ENCODE measurements around the gene HDAC2. TPM values are rescaled to one million over a fixed set of nuclear protein-coding genes. Genes with fewer than 3 reads are reported as not detected.
"Not testable (repeated sequence)": the region's sequence is repeated elsewhere in the genome, so short reads cannot be mapped to it uniquely, and the experiment has no call there.

Gene HDAC2
- 37.3 and 40.5 TPM in 2 replicates for total RNA-seq (2014; rRNA removed; shearing (Covaris generic))
- 121 and 141 TPM in 2 replicates for total RNA-seq (2022)
- Bru-seq, nascent RNA, result percentile 89 among the genes with signal in this experiment
- BruChase-seq, experiment 1, labeled RNA remaining after a 6-hour chase, result percentile 91 among the genes with signal in this experiment
- percentile 87 among the genes with signal in this experiment for BruChase-seq, experiment 2, labeled RNA remaining after a 2-hour chase
- long read RNA-seq, full-length matches to known transcripts, result 189 of 212 reads
- long read RNA-seq, partial matches to known transcripts, result 12 of 212 reads
- long read RNA-seq, other reads (novel, unspliced or antisense), result 11 of 212 reads

DNA sequence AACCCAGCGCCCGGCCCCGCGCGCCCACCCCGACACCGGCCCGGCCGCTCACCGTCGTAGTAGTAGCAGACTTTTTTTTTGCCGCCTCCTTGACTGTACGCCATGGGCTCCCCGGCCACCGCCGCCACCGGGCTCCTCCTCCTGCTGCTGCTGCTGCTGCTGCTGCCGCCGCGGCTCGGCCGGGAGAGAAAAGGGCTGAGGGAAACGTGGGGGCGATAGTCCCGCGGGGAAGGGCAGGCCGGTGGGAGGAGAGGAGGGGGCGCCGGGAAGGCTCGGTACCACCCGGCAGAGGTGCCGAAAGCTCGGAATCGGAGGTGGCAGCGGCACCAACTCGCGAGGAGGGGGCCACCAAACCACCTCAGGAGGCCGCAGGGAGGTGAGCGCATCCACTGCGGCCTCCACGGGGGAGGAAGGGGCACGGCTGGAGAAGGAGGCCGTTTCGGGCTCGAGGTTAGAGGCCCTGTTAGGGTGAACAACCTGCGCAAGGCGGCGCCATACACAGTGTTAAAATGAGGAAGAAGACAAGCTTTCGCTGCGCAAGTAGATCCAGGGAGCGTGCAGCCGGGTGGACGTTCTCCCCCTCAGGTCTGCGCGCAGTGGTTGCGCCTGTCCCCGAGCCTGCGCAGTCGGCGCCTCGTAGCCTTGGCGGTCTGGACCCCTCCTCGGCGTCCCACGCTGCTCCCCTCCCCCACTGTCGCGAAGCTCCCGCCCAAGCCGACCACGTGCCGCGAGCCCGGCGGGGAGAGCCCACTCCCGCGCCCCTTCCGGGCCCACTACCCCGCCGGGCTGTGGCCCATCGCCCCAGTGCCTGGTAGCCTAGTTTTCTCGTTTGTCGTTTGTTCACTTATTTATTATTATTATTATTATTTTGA is at the start of gene HDAC2:
HDAC2 (minus strand) TSS at position 344 of the 872 bp plus-strand sequence; CDS start at position 104, 240 bp downstream.
- peak; percentile 95 for DNase-seq (ENCODE audit: low spot score)
- peak within 1 kb of the TSS; percentile 94 for H3K4me2 ChIP-seq (ENCODE audit: low read length)
- CTCF ChIA-PET (ENCODE audit: unreplicated experiment), result interaction anchor here (1.3 kb wide), 1 partner anchor 137 kb away, joined by 3 read pairs; no protein-coding TSS in a partner anchor
- peak within 1 kb of the TSS; percentile 82 for H3K4me3 ChIP-seq (ENCODE audit: low read depth, low read length, poor library complexity, severe bottlenecking)
- peak within 1 kb of the TSS; percentile 34 for H2AFZ ChIP-seq (ENCODE audit: low read length)
- no TSS peak for BruUV-seq (replicated peaks)
- H3K36me3 ChIP-seq (ENCODE audit: insufficient read depth, low read length), result no peaks in the 10 kb centered on the region; the same call in 1 of the 2 replicates
- TF ChIP-seq, protein P1, sequence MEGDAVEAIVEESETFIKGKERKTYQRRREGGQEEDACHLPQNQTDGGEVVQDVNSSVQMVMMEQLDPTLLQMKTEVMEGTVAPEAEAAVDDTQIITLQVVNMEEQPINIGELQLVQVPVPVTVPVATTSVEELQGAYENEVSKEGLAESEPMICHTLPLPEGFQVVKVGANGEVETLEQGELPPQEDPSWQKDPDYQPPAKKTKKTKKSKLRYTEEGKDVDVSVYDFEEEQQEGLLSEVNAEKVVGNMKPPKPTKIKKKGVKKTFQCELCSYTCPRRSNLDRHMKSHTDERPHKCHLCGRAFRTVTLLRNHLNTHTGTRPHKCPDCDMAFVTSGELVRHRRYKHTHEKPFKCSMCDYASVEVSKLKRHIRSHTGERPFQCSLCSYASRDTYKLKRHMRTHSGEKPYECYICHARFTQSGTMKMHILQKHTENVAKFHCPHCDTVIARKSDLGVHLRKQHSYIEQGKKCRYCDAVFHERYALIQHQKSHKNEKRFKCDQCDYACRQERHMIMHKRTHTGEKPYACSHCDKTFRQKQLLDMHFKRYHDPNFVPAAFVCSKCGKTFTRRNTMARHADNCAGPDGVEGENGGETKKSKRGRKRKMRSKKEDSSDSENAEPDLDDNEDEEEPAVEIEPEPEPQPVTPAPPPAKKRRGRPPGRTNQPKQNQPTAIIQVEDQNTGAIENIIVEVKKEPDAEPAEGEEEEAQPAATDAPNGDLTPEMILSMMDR (conservative IDR thresholded peaks at IDR 0.05; ENCODE audit: low read length), result peak; percentile 44
- no peak for TF ChIP-seq EZH2phosphoT487 (IDR thresholded peaks at IDR 0.05; ENCODE audit: borderline replicate concordance, low read depth, low read length)
- peaks cover 28% of the 10 kb centered on the region for H3K4me1 ChIP-seq (ENCODE audit: insufficient read depth, low read length, poor library complexity, severe bottlenecking)
- H3K79me2 ChIP-seq (ENCODE audit: insufficient read depth, low read depth, low read length), result peaks cover 46% of the 10 kb centered on the region
- POLR2A ChIA-PET, result interaction anchor here (0.5 to 2.1 kb wide), 3 partner anchors 10 to 1317 kb away, joined by 3 to 13 read pairs (median 3); no protein-coding TSS in a partner anchor
- no peaks in the 10 kb centered on the region for H3K9me3 ChIP-seq (ENCODE audit: low read length)
- H4K20me1 ChIP-seq (ENCODE audit: insufficient read depth, low read length), result peaks cover 29% of the 10 kb centered on the region
- intact Hi-C loops (cut with micrococcal nuclease; ENCODE audit: unreplicated experiment), result loop anchor here (10.0 kb wide), 1 partner anchor 336 kb away; no protein-coding TSS in a partner anchor
- H3K27ac ChIP-seq (ENCODE audit: low read depth, low read length, poor library complexity, severe bottlenecking), result peak within 1 kb of the TSS; percentile 67
- H3K9me2 ChIP-seq (ENCODE audit: insufficient read depth, low read length), result no peaks in the 10 kb centered on the region

DNA sequence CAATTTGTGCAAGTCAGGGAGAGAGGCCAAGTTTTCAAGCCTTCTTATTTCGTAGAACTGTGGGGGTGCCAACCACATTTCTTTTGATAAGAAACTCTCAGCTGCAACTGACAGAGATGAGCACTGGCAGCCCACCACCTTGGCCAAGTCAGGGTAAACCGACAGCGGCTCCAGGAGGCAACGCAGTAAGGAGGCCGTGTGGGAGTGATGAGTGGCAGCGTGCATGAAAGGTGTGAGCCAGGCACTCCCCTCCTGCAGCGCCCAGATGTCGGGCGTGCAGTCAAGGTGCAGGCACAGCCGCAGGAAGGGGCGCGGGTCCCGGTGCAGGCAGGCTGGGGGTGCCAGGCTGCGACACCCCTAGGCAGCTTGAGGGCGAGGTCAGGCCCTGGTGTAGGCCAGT is 49.2 kb upstream of the HDAC2 start:
- H3K9me2 ChIP-seq (ENCODE audit: insufficient read depth, low read length), result no peaks in the 10 kb centered on the region
- no peak for DNase-seq (ENCODE audit: low spot score)
- CTCF ChIA-PET (ENCODE audit: unreplicated experiment), result no interaction called here
- intact Hi-C loops (cut with micrococcal nuclease; ENCODE audit: unreplicated experiment), result no loop called here
- POLR2A ChIA-PET, result interaction anchor here (0.6 kb wide), 1 partner anchor 15 kb away, joined by 3 read pairs; no protein-coding TSS in a partner anchor
- no peak overlapping the region for H3K4me3 ChIP-seq (ENCODE audit: low read depth, low read length, poor library complexity, severe bottlenecking)
- BruUV-seq (replicated peaks), result no TSS peak
- H3K79me2 ChIP-seq (ENCODE audit: insufficient read depth, low read depth, low read length), result no peaks in the 10 kb centered on the region
- no peaks in the 10 kb centered on the region for H3K9me3 ChIP-seq (ENCODE audit: low read length)
- no peaks in the 10 kb centered on the region for H3K36me3 ChIP-seq (ENCODE audit: insufficient read depth, low read length)
- H2AFZ ChIP-seq (ENCODE audit: low read length), result no peak overlapping the region
- H3K4me1 ChIP-seq (ENCODE audit: insufficient read depth, low read length, poor library complexity, severe bottlenecking), result no peaks in the 10 kb centered on the region
- TF ChIP-seq, protein P1 (conservative IDR thresholded peaks at IDR 0.05; ENCODE audit: low read length), result no peak
- no peak for TF ChIP-seq EZH2phosphoT487 (IDR thresholded peaks at IDR 0.05; ENCODE audit: borderline replicate concordance, low read depth, low read length)
- H3K4me2 ChIP-seq (ENCODE audit: low read length), result no peak overlapping the region
- H3K27ac ChIP-seq (ENCODE audit: low read depth, low read length, poor library complexity, severe bottlenecking), result no peak overlapping the region
- H4K20me1 ChIP-seq (ENCODE audit: insufficient read depth, low read length), result no peaks in the 10 kb centered on the region

DNA sequence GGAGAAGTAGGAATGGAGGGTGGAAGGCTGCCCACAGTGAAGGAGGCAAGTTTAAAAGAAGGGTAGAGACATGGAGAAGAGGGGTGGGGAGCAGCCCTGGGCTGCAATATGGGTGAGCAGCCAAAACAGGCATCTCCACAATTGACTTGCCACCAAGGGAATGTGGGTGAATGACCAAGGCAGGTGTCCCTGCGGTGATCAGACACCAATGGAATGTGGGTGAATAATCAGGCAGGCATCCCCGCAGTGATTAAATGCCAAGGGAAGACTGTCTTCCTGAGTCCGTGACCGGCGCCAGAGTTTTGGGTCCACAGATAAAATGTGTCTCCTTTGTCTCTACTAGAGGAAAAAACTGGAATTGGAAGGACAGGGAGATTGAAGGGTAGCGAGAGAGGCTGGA is 46.2 kb upstream of the HDAC2 start:
- H3K27ac ChIP-seq (ENCODE audit: low read depth, low read length, poor library complexity, severe bottlenecking); H3K79me2 ChIP-seq (ENCODE audit: insufficient read depth, low read depth, low read length); H2AFZ ChIP-seq (ENCODE audit: low read length); CTCF ChIA-PET (ENCODE audit: unreplicated experiment); H4K20me1 ChIP-seq (ENCODE audit: insufficient read depth, low read length); H3K9me3 ChIP-seq (ENCODE audit: low read length); DNase-seq (ENCODE audit: low spot score); H3K4me2 ChIP-seq (ENCODE audit: low read length); intact Hi-C loops (cut with micrococcal nuclease; ENCODE audit: unreplicated experiment); BruUV-seq (replicated peaks); H3K4me1 ChIP-seq (ENCODE audit: insufficient read depth, low read length, poor library complexity, severe bottlenecking); H3K4me3 ChIP-seq (ENCODE audit: low read depth, low read length, poor library complexity, severe bottlenecking); H3K9me2 ChIP-seq (ENCODE audit: insufficient read depth, low read length); POLR2A ChIA-PET; H3K36me3 ChIP-seq (ENCODE audit: insufficient read depth, low read length): not testable (repeated sequence)

DNA sequence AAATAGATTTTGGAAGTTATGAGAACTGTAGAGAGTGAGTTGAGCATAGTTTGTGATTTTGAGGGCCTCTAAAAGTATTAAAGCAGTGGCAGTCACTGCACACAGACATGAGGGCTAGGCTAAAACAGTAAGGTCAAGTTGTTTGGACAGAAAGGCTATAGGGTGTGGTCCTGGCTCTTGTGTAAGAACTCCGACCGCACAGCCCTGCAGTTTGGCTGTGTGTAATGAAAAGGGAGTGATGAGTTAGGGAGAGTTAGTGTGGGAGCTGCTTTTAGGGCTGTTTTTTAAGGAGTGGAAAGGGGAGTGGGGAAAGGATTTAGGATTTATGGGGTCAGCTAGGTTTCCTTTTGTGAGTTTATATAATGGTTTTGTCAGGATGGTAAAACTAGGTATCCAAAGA is 43.2 kb upstream of the HDAC2 start:
- H2AFZ ChIP-seq (ENCODE audit: low read length); H3K79me2 ChIP-seq (ENCODE audit: insufficient read depth, low read depth, low read length); H3K4me3 ChIP-seq (ENCODE audit: low read depth, low read length, poor library complexity, severe bottlenecking); intact Hi-C loops (cut with micrococcal nuclease; ENCODE audit: unreplicated experiment); H3K36me3 ChIP-seq (ENCODE audit: insufficient read depth, low read length); H3K4me1 ChIP-seq (ENCODE audit: insufficient read depth, low read length, poor library complexity, severe bottlenecking); H3K9me3 ChIP-seq (ENCODE audit: low read length); DNase-seq (ENCODE audit: low spot score); BruUV-seq (replicated peaks); H3K4me2 ChIP-seq (ENCODE audit: low read length); POLR2A ChIA-PET; H4K20me1 ChIP-seq (ENCODE audit: insufficient read depth, low read length); CTCF ChIA-PET (ENCODE audit: unreplicated experiment); H3K9me2 ChIP-seq (ENCODE audit: insufficient read depth, low read length); H3K27ac ChIP-seq (ENCODE audit: low read depth, low read length, poor library complexity, severe bottlenecking): not testable (repeated sequence)

All from OCI-LY7 (cell line).